BE2C (cell line): Measurements from ENCODE around the gene ADGRV1.
"Not testable (repeated sequence)": the region's sequence is repeated elsewhere in the genome, so short reads cannot be mapped to it uniquely, and the experiment has no call there.

ENCODE experiments used
- DNase-seq: peaks from one replicate; pipeline ENCODE4 v3.0.0-alpha.2; 2020
- H3K27me3 ChIP-seq: fragments of 250-450 bp; sonication (Bioruptor Pico); 2 replicates; pipeline ENCODE4 v1.5.1; 2020; ENCODE audit warnings: mild to moderate bottlenecking
- H3K36me3 ChIP-seq: fragments of 250-450 bp; sonication (Bioruptor Pico); 2 replicates; pipeline ENCODE4 v1.5.1; 2020; ENCODE audit warnings: mild to moderate bottlenecking
- H3K4me1 ChIP-seq: fragments of 250-450 bp; sonication (Bioruptor Pico); 2 replicates; pipeline ENCODE4 v1.5.1; 2020
- H3K4me3 ChIP-seq: 2 replicates; pipeline ENCODE4 v1.5.1; 2011; ENCODE audit warnings: low read depth, low read length
- H3K9me3 ChIP-seq: fragments of 250-450 bp; sonication (Bioruptor Pico); 2 replicates; pipeline ENCODE4 v1.5.1; 2020
- CTCF ChIP-seq: IDR thresholded peaks from 2 replicates; pipeline ENCODE4 v1.5.1; 2012; ENCODE audit warnings: mild to moderate bottlenecking, low read depth, low read length

ADGRV1 gene

DNA sequence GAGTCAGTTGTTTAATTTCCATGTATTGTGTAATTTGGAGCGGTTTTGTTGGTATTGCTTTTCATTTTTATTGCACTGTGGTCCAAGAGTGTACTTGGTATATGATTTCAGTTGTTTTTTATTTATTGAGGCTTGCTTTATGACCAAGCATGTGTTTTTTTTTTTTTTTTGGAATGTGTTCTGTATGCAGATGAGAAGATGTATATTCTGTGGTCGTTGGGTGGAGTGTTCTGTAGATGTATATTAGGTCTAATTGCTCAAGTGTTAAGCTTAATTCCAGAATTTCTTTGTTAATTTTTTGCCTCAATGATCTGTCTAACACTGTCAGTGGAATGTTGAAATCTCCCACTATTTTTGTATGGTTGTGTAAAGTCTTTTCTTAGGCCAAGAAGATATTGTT lies 23.4 kb downstream of the ADGRV1 start:
- Histone ChIP-seq H3K9me3 (no peaks in the 10 kb centered on the region; the same call in 1 of the 2 replicates), H3K36me3 (no peaks in the 10 kb centered on the region), H3K4me1 (no peaks in the 10 kb centered on the region), H3K4me3 (no peak overlapping the region), H3K27me3 (peaks cover 10% of the 10 kb centered on the region)
- no peak for DNase-seq
- TF ChIP-seq CTCF, result no peak

DNA sequence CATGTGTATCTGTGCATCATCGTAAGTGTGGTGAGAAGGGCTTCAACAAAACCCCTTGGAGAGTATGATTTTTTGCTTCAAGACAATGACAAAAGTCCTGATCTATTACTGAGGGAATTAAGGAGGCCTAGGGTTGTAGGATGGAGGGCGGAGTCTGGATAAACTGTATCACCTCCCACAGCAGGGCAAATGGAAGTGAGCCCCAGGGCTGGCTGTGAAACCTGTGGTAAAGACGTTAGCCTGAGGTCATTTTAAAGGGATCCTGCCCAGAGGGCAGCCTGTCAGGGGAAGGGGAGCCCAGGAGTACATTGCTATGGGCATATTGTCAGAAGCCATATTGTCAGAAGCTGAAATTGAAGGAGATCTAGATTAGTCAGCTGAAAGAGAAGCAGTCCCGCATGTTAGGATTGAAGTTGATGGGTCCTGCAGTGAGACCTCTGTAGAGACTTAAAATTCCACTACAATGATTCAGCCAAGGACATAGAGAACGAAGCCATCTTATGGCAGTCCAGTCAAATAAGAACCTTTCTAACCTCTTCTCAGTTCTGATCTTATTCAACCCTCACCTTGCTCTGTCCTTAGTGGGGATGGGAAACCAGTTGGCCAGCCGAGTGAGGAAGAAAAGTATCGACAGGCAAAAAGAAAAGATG lies 26.9 kb downstream of the ADGRV1 start:
- H3K27me3 ChIP-seq, result peaks cover 10% of the 10 kb centered on the region
- DNase-seq, result no peak
- H3K36me3 ChIP-seq, result no peaks in the 10 kb centered on the region
- H3K4me1 ChIP-seq, result no peaks in the 10 kb centered on the region
- no peak overlapping the region for H3K4me3 ChIP-seq
- H3K9me3 ChIP-seq, result no peaks in the 10 kb centered on the region; the same call in 1 of the 2 replicates
- no peak for TF ChIP-seq CTCF

- no peak for TF ChIP-seq CTCF
- DNase-seq, result no peak
- no peaks in the 10 kb centered on the region for H3K4me1 ChIP-seq
- no peak overlapping the region for H3K4me3 ChIP-seq
- H3K27me3 ChIP-seq, result peaks cover 10% of the 10 kb centered on the region
- H3K36me3 ChIP-seq, result no peaks in the 10 kb centered on the region
- H3K9me3 ChIP-seq, result no peaks in the 10 kb centered on the region; the same call in 1 of the 2 replicates
Observed at GRCh38 chr5:90586469-90586868, 27.9 kb downstream of the ADGRV1 start.

DNA sequence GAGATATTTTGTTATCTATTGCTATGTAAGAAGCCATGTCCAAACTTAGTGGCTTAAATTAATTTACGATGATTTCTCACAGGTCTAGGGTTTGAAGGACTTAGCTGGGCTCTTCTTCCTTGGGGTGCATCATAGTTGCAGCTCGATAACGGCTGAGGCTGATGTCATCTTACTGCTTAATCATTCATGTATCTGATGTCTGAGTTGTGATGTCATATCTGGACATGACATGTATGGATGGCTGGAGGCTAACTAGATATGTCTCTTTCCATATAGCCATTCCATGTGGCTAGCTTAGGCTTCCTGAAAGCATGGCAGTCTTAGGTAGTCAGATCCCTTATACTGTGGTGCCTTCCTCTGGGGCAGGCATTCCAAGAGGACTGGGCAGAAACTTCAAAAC lies 31.6 kb downstream of the ADGRV1 start:
- no peaks in the 10 kb centered on the region for H3K4me1 ChIP-seq
- no peak overlapping the region for H3K4me3 ChIP-seq
- H3K36me3 ChIP-seq, result no peaks in the 10 kb centered on the region
- no peak for TF ChIP-seq CTCF
- no peaks in the 10 kb centered on the region for H3K9me3 ChIP-seq
- no peak for DNase-seq
- H3K27me3 ChIP-seq, result peaks cover 3% of the 10 kb centered on the region

DNA sequence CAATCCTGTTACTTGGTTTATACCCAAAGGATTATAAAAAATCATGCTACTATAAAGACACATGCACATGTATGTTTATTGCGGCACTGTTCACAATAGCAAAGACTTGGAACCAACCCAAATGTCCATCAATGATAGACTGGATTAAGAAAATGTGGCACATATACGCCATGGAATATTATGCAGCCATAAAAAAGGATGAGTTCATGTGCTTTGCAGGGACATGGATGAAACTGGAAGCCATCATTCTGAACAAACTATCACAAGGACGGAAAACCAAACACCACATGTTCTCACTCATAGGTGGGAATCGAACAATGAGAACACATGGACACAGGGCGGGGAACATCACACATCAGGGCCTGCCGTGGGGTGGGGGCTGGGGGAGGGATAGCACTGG lies 34.5 kb downstream of the ADGRV1 start:
- H3K4me3 ChIP-seq, H3K9me3 ChIP-seq, H3K36me3 ChIP-seq, H3K27me3 ChIP-seq, H3K4me1 ChIP-seq, DNase-seq: not testable (repeated sequence)

GRCh38 chr5:90595766-90596165 lies 37.2 kb downstream of the ADGRV1 start:
- not testable (repeated sequence) for H3K4me3 ChIP-seq

DNA sequence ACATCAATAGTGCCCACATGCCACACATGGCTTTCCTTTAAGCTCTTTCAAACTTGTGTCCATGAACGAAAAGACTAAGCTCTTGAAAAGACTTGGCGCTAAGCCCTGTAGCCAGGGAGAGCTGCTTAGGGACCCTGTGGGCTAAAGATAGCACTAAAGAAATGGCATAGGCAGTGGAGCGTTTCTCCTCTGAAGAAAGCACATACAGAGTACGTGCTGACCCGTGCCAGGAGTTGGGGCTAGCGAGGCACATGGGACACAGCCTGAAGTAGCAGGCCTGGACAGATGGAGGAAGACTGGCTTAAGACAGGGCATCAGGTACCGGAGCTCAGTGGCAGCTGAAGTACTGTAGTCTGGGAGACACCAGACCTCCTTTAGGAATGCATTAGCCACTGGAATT lies 39.7 kb downstream of the ADGRV1 start:
- DNase-seq, result no peak
- Histone ChIP-seq H3K27me3 (no peaks in the 10 kb centered on the region; the same call in 1 of the 2 replicates), H3K4me1 (no peaks in the 10 kb centered on the region), H3K4me3 (no peak overlapping the region), H3K36me3 (no peaks in the 10 kb centered on the region), H3K9me3 (no peaks in the 10 kb centered on the region)
- TF ChIP-seq CTCF, result no peak

More at GRCh38 chr5:90595766-90596165, 37.2 kb downstream of the ADGRV1 start:
- not testable (repeated sequence) for H3K27me3 ChIP-seq, DNase-seq, H3K4me1 ChIP-seq, H3K9me3 ChIP-seq, H3K36me3 ChIP-seq

- DNase-seq, H3K36me3 ChIP-seq, H3K4me3 ChIP-seq, H3K9me3 ChIP-seq, H3K4me1 ChIP-seq, H3K27me3 ChIP-seq: not testable (repeated sequence)
Observed at GRCh38 chr5:90600307-90600706, 41.7 kb downstream of the ADGRV1 start.
